ENCODE results near the gene GNB1L. TPM values are rescaled to one million over a fixed set of nuclear protein-coding genes. Genes with fewer than 3 reads are reported as not detected.

The GNB1L gene
- total RNA-seq, 1 experiment from 2014 or later = 10.3 TPM

GRCh38 chr22:19743651-19744050, 111.0 kb downstream of the GNB1L start:
- Histone ChIP-seq H3F3A (ENCODE audit: insufficient read depth, low read depth) (no peaks in the 10 kb centered on the region), H3K9me2 (ENCODE audit: insufficient read depth) (no peaks in the 10 kb centered on the region), H3K27me3 (ENCODE audit: insufficient read depth, low read depth) (no peaks in the 10 kb centered on the region), H3K4me1 (replicated peaks; ENCODE audit: insufficient read depth) (no peaks in the 10 kb centered on the region), H4K20me1 (ENCODE audit: insufficient read depth) (no peaks in the 10 kb centered on the region), H2AFZ (no peak overlapping the region), H3K27ac (no peak overlapping the region), H3K9me3 (ENCODE audit: insufficient read depth, low read depth) (no peaks in the 10 kb centered on the region), H3K4me3 (no peak overlapping the region), H3K79me2 (ENCODE audit: low read depth) (no peaks in the 10 kb centered on the region), H3K4me2 (no peak overlapping the region), H3K36me3 (ENCODE audit: low read depth) (no peaks in the 10 kb centered on the region)
- BruUV-seq (replicated peaks) = no TSS peak
- ChIA-PET POLR2A (ENCODE audit: unreplicated experiment) (interaction anchor here (0.6 kb wide), 1 partner anchor 210 kb away, joined by 4 read pairs; no protein-coding TSS in a partner anchor), CTCF (no interaction called here)
- intact Hi-C loops (cut with micrococcal nuclease; ENCODE audit: unreplicated experiment) = no loop called here
- no peak for DNase-seq
- TF ChIP-seq CTCF (conservative IDR thresholded peaks at IDR 0.05) (no peak), EZH2 (IDR thresholded peaks at IDR 0.05; ENCODE audit: low read depth) (no peak)

- Histone ChIP-seq H3K27me3 (ENCODE audit: insufficient read depth, low read depth) (no peaks in the 10 kb centered on the region), H3K9me3 (ENCODE audit: insufficient read depth, low read depth) (no peaks in the 10 kb centered on the region), H3K27ac (no peak overlapping the region), H3K36me3 (ENCODE audit: low read depth) (no peaks in the 10 kb centered on the region), H3K4me2 (no peak overlapping the region), H3K9me2 (ENCODE audit: insufficient read depth) (no peaks in the 10 kb centered on the region), H3K79me2 (ENCODE audit: low read depth) (no peaks in the 10 kb centered on the region), H2AFZ (no peak overlapping the region), H3K4me3 (no peak overlapping the region), H3F3A (ENCODE audit: insufficient read depth, low read depth) (no peaks in the 10 kb centered on the region), H3K4me1 (replicated peaks; ENCODE audit: insufficient read depth) (no peaks in the 10 kb centered on the region), H4K20me1 (ENCODE audit: insufficient read depth) (no peaks in the 10 kb centered on the region)
- POLR2A ChIA-PET (ENCODE audit: unreplicated experiment) = interaction anchor here (0.6 kb wide), 1 partner anchor 211 kb away, joined by 4 read pairs; no protein-coding TSS in a partner anchor
- CTCF ChIA-PET = no interaction called here
- no peak for DNase-seq
- TF ChIP-seq CTCF (conservative IDR thresholded peaks at IDR 0.05) = no peak
- TF ChIP-seq EZH2 (IDR thresholded peaks at IDR 0.05; ENCODE audit: low read depth) = no peak
- intact Hi-C loops (cut with micrococcal nuclease; ENCODE audit: unreplicated experiment) = no loop called here
- BruUV-seq (replicated peaks) = no TSS peak
Observed at GRCh38 chr22:19743081-19743480, 111.6 kb downstream of the GNB1L start.

- H3K36me3 ChIP-seq (ENCODE audit: low read depth) = no peaks in the 10 kb centered on the region
- POLR2A ChIA-PET (ENCODE audit: unreplicated experiment) = no interaction called here
- no peaks in the 10 kb centered on the region for H3K27me3 ChIP-seq (ENCODE audit: insufficient read depth, low read depth)
- no peaks in the 10 kb centered on the region for H3F3A ChIP-seq (ENCODE audit: insufficient read depth, low read depth)
- no peak overlapping the region for H3K27ac ChIP-seq
- H3K9me3 ChIP-seq (ENCODE audit: insufficient read depth, low read depth) = no peaks in the 10 kb centered on the region
- H3K9me2 ChIP-seq (ENCODE audit: insufficient read depth) = no peaks in the 10 kb centered on the region
- BruUV-seq (replicated peaks) = no TSS peak
- DNase-seq = no peak
- no peak overlapping the region for H3K4me3 ChIP-seq
- H2AFZ ChIP-seq = no peak overlapping the region
- CTCF ChIA-PET = interaction anchor here (1.0 kb wide), 1 partner anchor 168 kb away, joined by 3 read pairs; no protein-coding TSS in a partner anchor
- TF ChIP-seq CTCF (conservative IDR thresholded peaks at IDR 0.05) (no peak), EZH2 (IDR thresholded peaks at IDR 0.05; ENCODE audit: low read depth) (no peak)
- intact Hi-C loops (cut with micrococcal nuclease; ENCODE audit: unreplicated experiment) = no loop called here
- H3K4me2 ChIP-seq = no peak overlapping the region
- H4K20me1 ChIP-seq (ENCODE audit: insufficient read depth) = no peaks in the 10 kb centered on the region
- H3K79me2 ChIP-seq (ENCODE audit: low read depth) = no peaks in the 10 kb centered on the region
- H3K4me1 ChIP-seq (replicated peaks; ENCODE audit: insufficient read depth) = no peaks in the 10 kb centered on the region
Observed at GRCh38 chr22:19742160-19743066, 112.3 kb downstream of the GNB1L start.
